GM21528 (cell line): Measurements from ENCODE around the gene SCRN1.
A peak's percentile ranks its signal among the peaks of the same experiment; 100 is the strongest.

ENCODE experiments used
- ATAC-seq: cut with Tn5 transposase; IDR thresholded peaks from one replicate; pipeline ENCODE4 v1.9.1; 2021; ENCODE audit warnings: mild to moderate bottlenecking, moderate library complexity; ENCODE audit not compliant: unreplicated experiment, low FRiP score

Gene SCRN1

DNA sequence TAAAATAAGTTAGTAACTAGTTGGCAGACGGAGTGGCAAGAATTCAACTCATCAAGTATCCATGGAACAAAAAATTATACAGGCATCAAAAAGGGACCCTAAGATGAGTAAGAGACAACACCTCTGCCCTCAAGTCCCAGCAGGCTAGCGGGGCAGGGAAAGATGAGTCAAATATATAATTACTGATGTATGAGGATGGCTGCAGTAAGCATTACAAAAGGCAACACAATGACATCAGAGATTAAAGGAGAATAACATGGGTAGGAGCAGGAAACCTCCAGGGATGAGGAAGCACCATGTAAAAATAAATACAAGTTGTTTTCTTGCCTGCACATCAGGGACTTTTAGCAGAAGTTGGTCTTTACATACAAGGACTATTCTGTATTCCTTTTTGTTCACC lies 49.4 kb downstream of the SCRN1 start:
- ATAC-seq = no peak

GRCh38 chr7:29937132-29937531 lies 52.5 kb downstream of the SCRN1 start:
- no peak for ATAC-seq

DNA sequence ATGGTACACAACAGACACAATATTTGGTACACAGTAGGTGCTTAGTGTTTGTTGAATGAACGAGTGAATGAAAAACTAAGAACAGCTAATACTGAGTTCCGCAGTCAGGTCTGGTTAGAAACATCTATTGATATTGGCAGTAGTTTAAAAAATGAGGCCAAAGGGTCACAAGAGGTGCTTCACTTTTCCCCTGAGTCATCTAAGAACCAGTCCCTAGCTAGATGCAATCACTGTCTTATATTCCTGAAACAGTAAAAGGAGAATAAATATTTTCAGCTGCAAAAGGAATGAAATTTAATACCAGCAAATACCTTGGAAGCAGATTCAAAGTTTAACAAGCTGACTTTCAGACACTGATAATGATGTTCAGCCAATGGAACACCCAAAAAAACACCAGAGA lies 54.5 kb downstream of the SCRN1 start:
- ATAC-seq = no peak

DNA sequence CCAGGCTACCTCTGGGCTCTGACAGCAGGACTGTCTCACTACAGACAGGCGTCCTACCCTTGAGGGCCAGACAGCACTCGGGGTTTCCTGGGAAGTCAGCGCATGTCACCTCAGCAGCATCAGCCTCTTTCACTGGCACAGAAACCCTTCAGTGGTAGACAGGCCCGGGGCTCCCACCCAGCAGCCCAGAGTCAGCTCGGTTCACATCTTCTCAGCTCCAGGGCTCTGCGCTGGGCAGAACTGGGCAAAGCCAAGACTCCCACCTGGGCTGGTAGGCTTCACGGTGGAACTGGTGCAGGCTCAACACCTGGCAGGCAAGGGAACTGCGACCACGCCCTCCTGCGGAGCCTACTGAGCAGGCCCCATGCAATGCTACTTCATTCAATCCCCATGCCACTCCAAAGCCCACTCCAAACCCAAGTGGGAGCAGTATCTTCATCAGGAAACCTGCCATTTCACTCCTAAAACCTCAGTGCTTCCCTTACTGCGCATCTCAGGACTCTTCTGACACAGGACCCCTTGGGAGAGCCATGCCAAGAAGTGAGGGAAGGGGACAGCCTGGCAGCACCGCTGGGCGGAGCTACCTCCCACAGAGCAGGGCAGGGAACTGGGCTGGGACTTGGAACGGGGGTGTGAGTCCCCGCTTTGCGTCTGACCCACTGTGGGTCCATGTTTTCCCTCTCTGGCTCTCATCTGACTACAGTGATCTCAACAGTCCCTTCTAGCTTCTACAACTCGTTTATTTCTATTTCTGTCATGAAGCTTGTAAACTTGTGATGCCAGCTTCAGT lies 60.4 kb downstream of the SCRN1 start:
- ATAC-seq = no peak

- no peak for ATAC-seq
Measured at GRCh38 chr7:29926741-29927140, 62.9 kb downstream of the SCRN1 start.

DNA sequence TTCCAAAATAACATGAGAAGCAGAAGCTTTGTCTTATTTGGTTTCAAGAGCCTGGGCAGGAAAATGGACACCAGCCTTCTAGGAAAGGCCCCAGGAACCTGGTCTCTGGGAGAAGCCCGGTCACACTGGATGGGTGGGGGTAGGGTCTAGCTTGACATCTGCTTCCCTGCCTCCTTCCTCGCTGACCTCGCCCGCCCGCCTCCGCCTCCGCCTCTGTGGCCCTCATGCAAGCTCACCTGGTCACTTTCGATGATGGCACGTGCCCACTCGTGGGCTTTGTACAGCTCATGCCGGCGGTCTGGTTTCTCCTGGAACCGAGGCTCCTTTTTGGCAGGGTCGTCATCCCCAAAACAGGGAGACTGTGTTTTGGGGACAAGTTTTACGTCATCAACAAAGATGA lies 63.4 kb downstream of the SCRN1 start:
- ATAC-seq = no peak

DNA sequence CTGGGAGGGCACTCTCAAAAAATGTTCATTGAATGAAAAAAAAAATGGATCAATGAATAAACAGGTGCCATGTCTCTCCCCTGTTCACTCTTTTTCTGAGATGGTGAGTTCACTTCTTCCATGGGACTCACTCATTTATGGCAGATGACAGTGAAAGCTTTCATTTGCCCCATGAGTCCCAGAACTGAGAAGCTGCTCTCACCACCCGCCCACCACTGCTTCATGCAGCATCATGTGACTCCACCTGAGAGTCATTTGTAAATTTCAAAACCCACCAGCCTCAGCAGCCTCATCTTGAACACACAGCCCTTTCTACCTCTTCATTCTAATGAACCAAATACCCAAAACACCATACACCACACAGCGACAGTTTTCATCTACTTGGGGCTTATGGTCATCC lies 64.9 kb downstream of the SCRN1 start:
- ATAC-seq = no peak

- ATAC-seq = no peak
Measured at GRCh38 chr7:29924006-29924405, 65.6 kb downstream of the SCRN1 start.

DNA sequence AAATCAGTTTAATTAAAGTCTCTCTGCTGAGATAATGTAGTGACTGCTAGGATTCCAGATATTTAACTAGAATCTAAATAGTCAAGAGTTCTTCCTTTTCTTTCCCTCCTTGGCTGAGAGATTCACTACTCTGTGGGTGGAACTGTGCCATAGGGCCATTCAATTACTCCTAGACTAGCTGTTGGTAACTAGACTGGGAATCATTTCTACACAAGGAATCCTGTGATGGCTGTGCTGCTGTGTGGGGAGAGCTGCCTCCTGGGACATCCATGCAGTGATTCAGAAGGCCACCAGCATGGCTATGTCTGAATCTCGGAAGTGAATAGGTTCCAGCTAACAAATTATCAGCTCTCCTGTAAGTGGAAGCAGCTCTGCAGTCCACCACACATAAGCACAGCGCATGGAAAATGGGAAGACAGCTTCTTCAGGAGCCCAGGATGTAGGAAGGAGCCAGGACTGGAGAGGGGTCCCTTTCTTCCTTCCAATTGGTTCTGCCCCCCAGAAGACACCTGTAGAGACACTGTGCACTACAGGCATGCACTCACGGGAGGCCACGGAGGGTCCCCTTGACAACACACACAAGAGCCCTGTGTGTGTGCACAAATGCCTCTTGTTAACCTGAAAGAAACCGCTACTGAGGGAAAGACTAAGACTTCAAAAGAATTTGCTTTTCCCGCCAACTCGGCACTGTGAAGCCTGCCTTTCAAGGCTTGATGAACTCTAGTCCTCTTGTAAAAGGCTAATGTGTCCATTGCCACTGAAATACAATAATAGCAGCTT lies 66.5 kb downstream of the SCRN1 start:
- no peak for ATAC-seq

DNA sequence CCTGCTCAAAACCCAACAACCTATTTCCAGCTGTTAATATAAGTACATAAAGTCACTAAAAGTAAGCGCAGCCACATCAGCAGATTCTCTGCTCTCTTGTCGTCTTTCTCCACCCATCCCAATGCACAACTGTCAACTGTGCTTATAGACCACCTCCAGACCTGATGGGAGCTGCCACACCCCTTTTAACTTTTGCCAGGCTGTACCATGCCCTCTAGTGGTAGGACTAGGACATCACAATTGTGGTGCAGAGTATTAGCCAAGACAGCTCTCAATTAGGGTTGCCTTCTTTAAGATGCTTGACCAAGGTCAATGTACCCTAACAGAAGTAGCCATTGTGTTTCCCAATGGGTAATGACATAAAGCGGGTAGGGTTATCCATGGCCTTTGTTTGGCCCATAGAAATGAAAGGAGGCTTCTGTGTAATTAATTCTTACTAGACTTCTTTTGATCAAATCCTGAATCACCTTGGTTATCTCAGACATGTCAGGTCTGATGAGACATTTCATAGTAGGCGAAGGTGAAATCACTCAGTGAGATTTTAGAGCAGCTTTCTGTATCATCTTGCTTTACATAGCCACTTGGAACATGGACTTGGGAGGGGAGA lies 68.1 kb downstream of the SCRN1 start:
- ATAC-seq = peak; percentile 93

DNA sequence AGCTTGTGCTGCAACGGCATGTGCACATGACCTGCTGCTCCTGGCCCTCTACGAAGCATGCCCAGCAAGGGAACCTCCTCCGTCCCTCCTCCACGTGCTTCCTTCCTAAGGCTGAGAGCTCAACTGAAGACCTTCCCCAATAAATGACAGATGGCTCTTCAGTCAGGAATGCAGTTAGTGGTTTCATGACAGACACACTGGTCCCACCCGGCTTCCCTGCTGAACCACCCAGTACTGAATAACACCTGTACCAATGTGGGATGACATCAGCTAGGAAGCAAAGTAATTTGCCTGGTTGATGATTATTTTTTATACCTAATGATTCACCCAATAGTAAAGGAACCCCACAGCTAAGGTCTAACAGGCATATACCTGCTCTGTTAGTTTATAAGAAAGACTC lies 69.1 kb downstream of the SCRN1 start:
- ATAC-seq = no peak

- no peak for ATAC-seq
Measured at GRCh38 chr7:29919790-29920189, 69.8 kb downstream of the SCRN1 start.

DNA sequence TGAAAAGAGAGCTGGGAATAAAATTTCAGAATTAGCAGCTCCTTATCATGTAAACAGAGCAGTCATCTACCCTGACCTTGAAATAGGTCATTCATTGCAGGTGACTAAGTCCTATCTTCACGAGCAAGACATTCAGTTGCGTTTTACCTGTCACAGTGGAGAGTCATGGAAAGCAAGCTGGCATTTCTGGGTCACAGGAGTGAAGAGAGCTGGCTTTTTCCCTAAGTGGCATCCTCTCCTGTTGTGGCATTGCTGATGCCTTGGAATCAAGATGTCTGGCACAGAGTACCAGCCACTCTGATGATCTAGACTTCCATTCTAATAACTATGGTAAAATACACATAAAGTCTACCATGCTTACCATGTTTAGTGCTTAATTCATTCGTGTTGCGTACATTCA lies 70.8 kb downstream of the SCRN1 start:
- no peak for ATAC-seq

DNA sequence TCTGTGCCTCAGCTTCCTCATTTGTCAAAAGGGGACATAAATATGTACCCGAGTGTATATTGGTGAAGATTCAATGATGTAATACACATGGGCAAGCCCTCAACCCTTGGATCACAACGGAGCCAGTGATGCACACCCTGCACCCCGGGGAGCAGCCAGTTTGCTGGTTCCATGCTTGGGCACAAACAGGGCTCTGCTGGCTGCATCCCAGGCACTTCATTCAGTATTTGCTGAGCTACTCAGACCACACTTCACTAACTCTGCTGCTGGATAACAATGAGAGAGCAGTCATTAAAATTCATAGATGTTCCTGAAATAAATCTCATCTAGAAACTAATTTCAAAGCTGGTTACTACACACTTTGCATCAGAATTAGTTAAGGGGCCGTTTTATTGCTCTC lies 72.0 kb downstream of the SCRN1 start:
- no peak for ATAC-seq

GRCh38 chr7:29915481-29916215 lies 74.0 kb downstream of the SCRN1 start:
- ATAC-seq = no peak

- no peak for ATAC-seq
Measured at GRCh38 chr7:29914180-29914579, 75.4 kb downstream of the SCRN1 start.

GRCh38 chr7:29906200-29907022 lies 83.2 kb downstream of the SCRN1 start:
- ATAC-seq = no peak

DNA sequence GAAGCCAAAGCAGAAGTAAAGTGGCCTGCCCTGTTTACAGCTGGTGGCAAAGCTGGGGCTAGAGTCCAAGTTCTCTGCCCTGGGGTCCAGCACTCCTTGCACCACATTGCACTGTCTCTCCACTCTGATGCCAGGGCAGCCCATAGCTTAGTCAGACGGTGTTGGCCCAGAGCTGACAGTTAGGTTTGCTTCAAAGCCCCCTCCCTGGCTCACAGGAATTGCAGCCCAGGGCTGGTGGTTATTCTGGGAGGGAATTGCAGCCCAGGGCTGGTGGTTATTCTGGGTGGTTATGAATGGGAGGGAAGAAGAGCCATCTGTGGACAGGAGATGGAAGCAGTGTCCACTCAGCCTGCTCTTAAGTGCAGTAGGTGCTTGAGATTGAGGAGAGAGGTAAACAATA lies 88.9 kb downstream of the SCRN1 start:
- ATAC-seq = no peak

DNA sequence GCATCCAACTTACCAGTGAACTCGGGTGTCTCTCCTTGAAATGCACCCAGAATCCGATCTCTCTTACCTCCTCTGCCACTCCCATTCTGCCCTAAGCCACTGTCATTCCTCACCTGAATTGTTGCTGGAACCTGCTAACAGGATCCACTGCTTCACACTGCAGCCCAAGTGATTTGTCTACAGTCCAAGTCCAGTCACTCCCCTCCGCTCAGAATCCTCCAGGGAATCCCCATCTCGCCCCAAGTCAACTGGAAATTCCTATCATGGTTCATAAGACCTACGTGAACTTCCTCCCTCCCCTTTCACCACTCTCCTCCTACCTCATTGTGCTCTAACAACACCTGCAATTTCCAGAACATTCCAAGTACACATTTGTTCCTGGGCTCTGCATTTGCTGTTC lies 91.3 kb downstream of the SCRN1 start:
- no peak for ATAC-seq
